ENCODE results near the gene TRMU.

Gene TRMU

DNA sequence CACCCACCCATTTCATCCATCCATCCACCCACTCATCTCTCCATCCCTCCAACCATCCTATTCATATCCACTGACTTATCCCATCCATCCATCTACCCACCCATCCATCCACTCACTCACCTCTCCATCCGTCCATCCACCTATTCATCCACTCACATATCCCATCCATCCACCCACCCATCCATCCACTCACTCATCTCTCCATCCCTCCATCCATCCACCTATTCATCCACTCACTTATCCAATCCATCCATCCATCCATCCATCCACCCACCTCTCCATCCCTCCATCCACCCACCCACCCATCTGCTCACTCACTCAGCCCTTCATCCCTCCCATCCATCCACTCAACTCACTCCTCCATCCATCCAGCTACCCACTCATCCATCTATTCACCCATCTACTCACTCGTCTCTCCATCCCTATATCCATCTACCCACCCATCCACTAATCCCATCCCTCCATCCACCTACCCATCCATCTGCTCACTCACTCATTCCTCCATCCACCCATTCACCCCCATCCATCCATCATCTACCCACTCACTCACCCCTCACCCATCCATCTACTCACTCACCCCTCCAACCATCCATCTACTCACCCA lies 36.2 kb downstream of the TRMU start:
- no peak for DNase-seq

GRCh38 chr22:46372686-46373085 lies 37.2 kb downstream of the TRMU start:
- DNase-seq = no peak

DNA sequence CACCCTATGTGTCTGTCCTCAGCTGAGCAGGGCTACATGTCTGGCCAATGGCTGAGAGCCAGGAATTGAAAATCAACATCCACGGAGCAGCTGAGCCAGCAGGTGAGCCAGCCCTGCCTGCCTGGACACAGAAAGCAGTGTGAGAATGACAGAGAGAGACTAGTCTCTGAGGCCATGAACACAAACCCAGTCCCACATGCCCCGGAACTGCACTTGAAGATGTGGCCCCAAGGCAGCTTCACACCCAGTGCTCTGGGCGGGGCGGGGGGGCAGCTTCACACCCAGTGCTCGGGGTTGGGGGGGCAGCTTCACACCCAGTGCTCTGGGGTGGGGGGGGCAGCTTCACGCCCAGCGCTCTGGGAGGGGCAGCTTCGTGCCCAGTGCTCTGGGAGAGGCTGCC lies 37.6 kb downstream of the TRMU start:
- no peak for DNase-seq

DNA sequence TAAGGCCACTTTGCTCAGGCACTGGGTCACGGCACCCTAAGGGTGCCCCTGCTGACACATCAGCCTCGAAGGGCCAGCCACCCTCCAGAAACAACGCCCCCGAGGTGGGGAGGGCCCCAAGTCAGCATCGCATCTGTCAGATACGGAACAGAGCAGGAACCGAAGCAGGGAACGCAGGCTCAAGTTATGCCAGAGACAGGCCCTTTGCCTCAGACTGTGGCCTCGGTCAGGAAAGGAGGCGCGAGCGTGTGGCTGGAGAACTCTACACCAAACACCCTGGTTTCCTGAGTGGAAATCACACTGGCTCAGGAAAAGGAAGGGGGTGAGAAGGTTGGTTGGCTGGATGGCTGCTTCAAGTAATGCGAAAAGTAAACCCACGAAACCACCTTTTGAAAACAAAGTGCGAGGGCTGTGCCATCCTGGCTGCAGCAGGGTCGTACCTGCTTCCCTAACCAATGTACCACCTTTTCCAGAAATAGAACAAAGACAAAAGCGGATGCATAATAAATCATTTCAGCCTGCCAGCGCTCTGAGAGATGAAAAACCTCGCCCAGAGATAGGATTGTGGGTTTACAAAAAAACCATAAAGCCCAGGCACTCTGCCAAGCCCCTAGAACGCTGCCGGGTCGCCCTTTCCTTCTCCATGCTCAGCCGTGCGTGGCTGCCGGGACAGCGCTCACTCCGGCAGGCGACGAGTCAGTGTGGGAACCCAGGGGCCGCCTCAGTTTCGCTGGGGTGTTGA lies 38.6 kb downstream of the TRMU start:
- no peak for DNase-seq

DNA sequence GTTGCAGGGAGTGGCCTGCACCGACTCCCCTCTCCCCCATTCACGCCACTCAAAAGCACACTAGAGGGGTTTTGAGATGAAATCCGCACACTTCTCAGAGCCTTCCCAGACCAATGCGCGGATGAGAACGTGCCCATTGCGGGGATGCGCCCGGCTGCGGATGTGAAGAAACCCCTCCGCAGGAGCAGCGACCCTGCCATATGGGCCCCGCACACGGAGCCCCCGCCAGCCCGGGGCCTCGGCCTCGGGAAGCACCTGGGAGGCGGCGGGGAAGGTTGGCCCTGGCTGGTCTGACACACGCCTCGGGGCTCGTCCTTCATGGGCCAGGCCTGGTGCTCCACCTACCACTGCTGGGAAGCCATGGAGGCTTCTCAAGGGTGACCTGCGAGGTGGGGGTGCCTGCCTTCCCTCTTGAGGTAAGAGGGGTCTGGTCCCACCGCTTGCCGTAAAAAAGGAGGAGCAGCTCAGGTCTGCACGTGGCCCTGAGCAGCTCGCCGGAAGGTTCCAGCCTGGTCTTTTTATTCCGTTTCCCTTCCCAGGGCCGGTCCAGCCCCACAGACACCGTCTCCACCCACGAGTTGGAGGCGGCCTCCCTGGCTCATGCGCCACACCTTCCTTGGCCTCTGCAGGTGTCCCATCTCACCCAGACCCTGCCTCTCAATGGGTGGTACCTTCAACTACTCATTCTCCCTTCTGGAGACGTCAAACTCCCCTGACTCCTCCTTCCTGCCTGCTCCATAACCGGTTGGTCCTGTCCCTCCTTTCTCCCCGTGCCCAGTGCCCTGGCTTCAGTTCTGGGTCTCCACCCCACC lies 39.4 kb downstream of the TRMU start:
- no peak for DNase-seq

GRCh38 chr22:46376111-46376510 lies 40.6 kb downstream of the TRMU start:
- DNase-seq = no peak

- DNase-seq = no peak
Measured at GRCh38 chr22:46376908-46377524, 41.5 kb downstream of the TRMU start.

- no peak for DNase-seq
Measured at GRCh38 chr22:46377525-46378425, 42.3 kb downstream of the TRMU start.

GRCh38 chr22:46378426-46379065 lies 43.0 kb downstream of the TRMU start:
- DNase-seq = no peak

DNA sequence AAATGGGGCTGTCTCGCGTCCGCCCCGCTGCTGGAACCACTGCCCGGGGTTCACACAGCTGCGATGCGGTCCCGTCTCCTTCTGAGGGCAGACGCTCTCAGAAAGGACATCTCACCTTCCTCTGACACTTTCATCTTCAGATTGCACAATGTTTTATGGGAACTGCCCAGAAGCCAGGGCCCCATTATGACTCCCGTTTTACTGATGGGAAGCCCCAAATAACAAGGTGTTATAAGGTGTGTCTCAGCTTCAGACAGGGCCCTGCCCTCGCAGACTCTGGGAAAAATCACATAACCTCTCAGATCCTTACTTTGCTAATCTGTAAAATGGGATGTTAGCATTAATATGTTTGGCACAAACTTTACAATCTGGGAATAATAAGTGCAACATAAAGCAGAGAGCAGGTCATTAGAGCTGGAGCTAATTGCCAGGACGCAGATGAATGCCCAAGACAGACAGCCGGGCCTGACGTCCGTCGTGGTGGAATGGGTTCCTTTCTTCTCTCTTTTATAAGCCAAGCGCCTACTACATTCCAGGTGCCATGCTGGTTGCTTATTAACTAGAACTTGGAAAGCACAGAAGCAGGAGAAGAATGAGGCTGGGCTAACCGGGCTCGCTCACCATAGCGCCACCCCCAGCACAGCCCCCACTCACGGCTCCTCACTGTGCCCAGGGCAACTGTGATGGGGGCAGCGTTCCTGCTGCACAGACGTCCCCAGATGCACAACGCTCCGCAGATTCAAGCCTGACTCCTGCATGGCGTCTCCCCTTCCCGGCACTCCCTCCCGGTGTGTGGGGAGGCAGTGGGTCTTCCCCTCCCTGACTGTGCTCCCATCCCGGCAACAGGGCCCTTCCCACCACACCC lies 43.8 kb downstream of the TRMU start:
- DNase-seq = no peak

- DNase-seq = no peak
Measured at GRCh38 chr22:46380069-46380468, 44.6 kb downstream of the TRMU start.

DNA sequence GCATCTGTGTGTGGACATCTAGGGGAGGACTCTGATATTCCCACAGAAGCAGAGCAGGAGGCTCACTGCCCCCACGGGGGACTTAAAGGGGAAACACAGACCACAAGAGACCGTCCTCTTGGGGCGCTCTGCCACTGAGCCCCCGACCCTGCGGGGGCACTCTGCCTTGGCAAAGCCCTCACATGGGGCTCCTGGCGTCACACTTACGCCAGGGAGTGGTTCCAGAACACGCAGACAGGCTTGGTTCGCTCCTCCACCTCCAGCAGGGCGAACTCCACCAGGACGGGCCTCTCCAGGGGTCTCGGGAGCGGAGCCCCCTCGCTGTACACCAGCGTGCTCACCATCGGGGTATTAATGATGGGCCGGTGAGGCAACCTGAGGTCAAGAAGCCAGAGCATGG lies 45.1 kb downstream of the TRMU start:
- no peak for DNase-seq

DNA sequence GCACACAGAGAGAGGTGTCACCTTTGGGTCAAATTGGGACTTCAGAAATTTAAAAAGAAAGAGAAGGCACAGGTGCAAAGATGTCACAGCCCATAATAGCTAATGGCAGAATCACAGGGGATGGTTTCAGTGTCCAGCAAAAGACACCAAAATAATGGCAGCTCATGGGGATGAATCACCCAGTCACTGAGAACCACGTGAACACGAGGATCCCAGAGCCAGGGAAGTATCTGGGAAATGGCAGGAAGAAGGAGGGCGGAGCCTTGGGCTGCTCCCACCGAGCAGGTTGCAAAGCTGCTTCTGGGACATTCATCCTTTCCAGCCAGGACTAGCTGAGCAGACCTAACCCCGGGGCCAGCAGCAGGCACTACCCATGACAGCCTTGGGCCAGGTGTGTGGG lies 45.6 kb downstream of the TRMU start:
- DNase-seq = no peak

- DNase-seq = no peak
Measured at GRCh38 chr22:46381731-46382130, 46.2 kb downstream of the TRMU start.

DNA sequence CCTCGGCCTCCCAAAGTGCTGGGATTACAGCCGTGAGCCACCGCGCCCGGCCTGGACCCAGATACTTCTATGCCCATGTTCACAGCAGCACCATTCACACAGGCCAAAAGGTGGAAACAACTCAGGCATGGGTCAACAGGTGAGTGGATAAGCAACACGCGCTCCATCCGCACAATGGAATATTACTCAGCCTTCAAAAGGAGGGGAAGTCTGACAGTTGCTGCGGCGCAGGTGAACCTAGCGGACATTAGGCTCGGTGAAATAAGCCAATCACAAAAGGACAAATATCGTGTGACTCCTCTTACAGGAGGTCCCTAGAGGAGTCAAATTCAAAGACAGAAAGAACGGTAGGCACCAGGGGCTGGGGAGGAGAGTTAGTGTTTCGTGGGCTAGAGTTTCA lies 47.0 kb downstream of the TRMU start:
- no peak for DNase-seq

GRCh38 chr22:46386312-46386711 lies 50.8 kb downstream of the TRMU start:
- no peak for DNase-seq

DNA sequence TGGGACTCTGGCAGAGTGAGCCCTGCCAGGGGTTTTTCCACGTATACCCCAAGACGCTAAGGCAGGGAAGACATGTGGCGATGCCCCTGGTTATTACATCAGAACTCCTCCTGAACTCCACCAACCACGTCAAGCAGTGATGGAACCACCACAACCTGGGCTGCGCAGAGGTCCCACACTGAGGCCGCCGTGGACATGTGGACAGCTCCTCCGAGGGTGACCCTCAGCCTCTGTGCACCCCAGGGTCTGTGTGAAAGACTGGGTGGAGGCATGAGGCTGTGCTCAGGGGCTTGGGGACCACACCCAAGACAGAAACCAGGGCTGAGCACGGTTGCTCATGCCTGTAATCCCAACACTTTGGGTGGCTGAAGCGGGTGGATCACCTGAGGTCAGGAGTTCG lies 52.2 kb downstream of the TRMU start:
- DNase-seq = no peak

DNA sequence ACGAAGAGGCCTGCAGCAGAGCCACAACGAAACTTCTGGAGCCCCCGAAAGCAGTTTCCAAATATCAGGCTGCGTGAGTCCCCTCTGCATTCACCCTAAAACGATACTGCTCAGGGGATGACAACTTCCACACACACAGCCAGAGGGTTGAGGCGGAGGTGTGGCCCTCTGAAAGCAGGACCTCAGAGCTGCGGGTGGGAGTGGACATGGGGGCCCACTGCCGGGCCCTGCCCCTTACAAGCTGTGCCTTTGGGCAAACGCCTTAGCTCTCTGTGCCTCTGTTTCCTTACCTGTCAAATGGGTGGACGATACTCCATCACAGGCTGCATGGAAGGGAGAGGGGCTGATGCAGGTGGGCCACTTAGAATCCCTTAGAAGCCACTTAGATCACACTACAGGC lies 53.1 kb downstream of the TRMU start:
- no peak for DNase-seq

DNA sequence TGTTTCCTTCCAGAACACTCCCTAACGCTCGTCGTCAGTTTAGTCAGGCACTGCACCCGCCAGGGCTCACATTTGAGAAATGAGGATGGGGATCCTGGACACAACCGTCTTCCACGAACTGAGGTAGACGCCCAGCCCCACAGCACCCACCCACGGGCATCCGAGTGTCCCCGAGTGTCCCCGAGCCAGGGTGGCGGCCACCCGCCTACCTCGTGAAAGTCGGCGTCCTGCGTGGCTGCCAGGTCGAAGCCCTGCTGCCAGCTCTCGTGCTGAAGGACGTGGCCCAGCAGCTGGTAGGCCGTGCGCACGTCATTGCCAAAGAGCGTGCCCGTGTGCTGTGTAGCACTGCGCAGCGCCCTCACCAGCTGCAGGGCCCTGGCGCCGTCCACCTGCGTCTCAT lies 53.6 kb downstream of the TRMU start:
- DNase-seq = no peak

GRCh38 chr22:46390105-46390651 lies 54.7 kb downstream of the TRMU start:
- no peak for DNase-seq

Measured in NCI-H510A (cell line).